Measurements from ENCODE around the gene PITPNC1. TPM values are rescaled to one million over a fixed set of nuclear protein-coding genes. Genes with fewer than 3 reads are reported as not detected.
"Not testable (repeated sequence)": the region's sequence is repeated elsewhere in the genome, so short reads cannot be mapped to it uniquely, and the experiment has no call there.

PITPNC1 gene
- polyA plus RNA-seq, 4 donors: 19.7 to 24.3 (median 23.4) TPM

GRCh38 chr17:67479148-67479547 is 102.1 kb downstream of the PITPNC1 start:
- no peak for DNase-seq (ENCODE audit: low read depth in 4 of 4, low spot score in 3 of 4)

- DNase-seq (ENCODE audit: low read depth in 4 of 4, low spot score in 3 of 4): not testable (repeated sequence)
Observed at GRCh38 chr17:67480959-67481358, 103.9 kb downstream of the PITPNC1 start.

- DNase-seq (ENCODE audit: low read depth in 4 of 4, low spot score in 3 of 4): no peak
Observed at GRCh38 chr17:67481808-67482207, 104.7 kb downstream of the PITPNC1 start.

GRCh38 chr17:67482764-67483163 is 105.7 kb downstream of the PITPNC1 start:
- no peak for DNase-seq (ENCODE audit: low read depth in 4 of 4, low spot score in 3 of 4)

GRCh38 chr17:67484261-67484660 is 107.2 kb downstream of the PITPNC1 start:
- no peak for DNase-seq (ENCODE audit: low read depth in 4 of 4, low spot score in 3 of 4)

- no peak for DNase-seq (ENCODE audit: low read depth in 4 of 4, low spot score in 3 of 4)
Observed at GRCh38 chr17:67485666-67486065, 108.6 kb downstream of the PITPNC1 start.

- DNase-seq (ENCODE audit: low read depth in 4 of 4, low spot score in 3 of 4): no peak
Observed at GRCh38 chr17:67487506-67487905, 110.4 kb downstream of the PITPNC1 start.

- DNase-seq (ENCODE audit: low read depth in 4 of 4, low spot score in 3 of 4): no peak
Observed at GRCh38 chr17:67488161-67488560, 111.1 kb downstream of the PITPNC1 start.

- DNase-seq (ENCODE audit: low read depth in 4 of 4, low spot score in 3 of 4): no peak
Observed at GRCh38 chr17:67488768-67489167, 111.7 kb downstream of the PITPNC1 start.

- no peak for DNase-seq (ENCODE audit: low read depth in 4 of 4, low spot score in 3 of 4)
Observed at GRCh38 chr17:67489273-67489672, 112.2 kb downstream of the PITPNC1 start.

- DNase-seq (ENCODE audit: low read depth in 4 of 4, low spot score in 3 of 4): no peak
Observed at GRCh38 chr17:67490471-67490870, 113.4 kb downstream of the PITPNC1 start.

GRCh38 chr17:67491009-67491680 is 114.1 kb downstream of the PITPNC1 start:
- no peak for DNase-seq (ENCODE audit: low read depth in 4 of 4, low spot score in 3 of 4)

- DNase-seq (ENCODE audit: low read depth in 4 of 4, low spot score in 3 of 4): no peak
Observed at GRCh38 chr17:67491681-67492024, 114.6 kb downstream of the PITPNC1 start.

GRCh38 chr17:67492251-67492740 is 115.2 kb downstream of the PITPNC1 start:
- no peak for DNase-seq (ENCODE audit: low read depth in 4 of 4, low spot score in 3 of 4)

GRCh38 chr17:67492824-67493517 is 115.9 kb downstream of the PITPNC1 start:
- DNase-seq (ENCODE audit: low read depth in 4 of 4, low spot score in 3 of 4): no peak

- no peak for DNase-seq (ENCODE audit: low read depth in 4 of 4, low spot score in 3 of 4)
Observed at GRCh38 chr17:67493812-67494211, 116.7 kb downstream of the PITPNC1 start.

- DNase-seq (ENCODE audit: low read depth in 4 of 4, low spot score in 3 of 4): not testable (repeated sequence)
Observed at GRCh38 chr17:67495534-67495933, 118.5 kb downstream of the PITPNC1 start.

GRCh38 chr17:67496286-67496685 is 119.2 kb downstream of the PITPNC1 start:
- DNase-seq (ENCODE audit: low read depth in 4 of 4, low spot score in 3 of 4): no peak

GRCh38 chr17:67499685-67500084 is 122.6 kb downstream of the PITPNC1 start:
- DNase-seq (ENCODE audit: low read depth in 4 of 4, low spot score in 3 of 4): no peak

- no peak for DNase-seq (ENCODE audit: low read depth in 4 of 4, low spot score in 3 of 4)
Observed at GRCh38 chr17:67500261-67500660, 123.2 kb downstream of the PITPNC1 start.

- DNase-seq (ENCODE audit: low read depth in 4 of 4, low spot score in 3 of 4): no peak
Observed at GRCh38 chr17:67500677-67501300, 123.7 kb downstream of the PITPNC1 start.

GRCh38 chr17:67502151-67502550 is 125.1 kb downstream of the PITPNC1 start:
- DNase-seq (ENCODE audit: low read depth in 4 of 4, low spot score in 3 of 4): no peak

Data from right renal pelvis (tissue), 4 donors.